Measurements from ENCODE around the gene CCDC89. TPM values are rescaled to one million over a fixed set of nuclear protein-coding genes. Genes with fewer than 3 reads are reported as not detected.

Gene CCDC89
- total and polyA plus RNA-seq, 7 donors = 0.46 to 3.0 (median 1.3) TPM; not detected in 1

GRCh38 chr11:85723088-85723487 lies 37.1 kb upstream of the CCDC89 start:
- H3K4me1 ChIP-seq = peaks cover 0 to 9% (median 0%) of the 10 kb centered on the region in 4 donors
- no peaks in the 10 kb centered on the region for H3K36me3 ChIP-seq
- no peak for DNase-seq
- TF ChIP-seq POLR2A (IDR thresholded peaks at IDR 0.05) (no peak), EP300 (IDR thresholded peaks at IDR 0.05) (no peak), POLR2AphosphoS5 (IDR thresholded peaks at IDR 0.05) (no peak), CTCF (IDR thresholded peaks at IDR 0.05) (no peak)
- no peaks in the 10 kb centered on the region for H3K27me3 ChIP-seq
- 77 to 88% methylated on average over 5 of the region's 5 CpGs for WGBS, 2 donors
- H3K4me3 ChIP-seq = no peak overlapping the region
- intact Hi-C loops (cut with DNase I) = no loop called here
- H3K27ac ChIP-seq = no peak overlapping the region
- H3K9me3 ChIP-seq = no peaks in the 10 kb centered on the region

GRCh38 chr11:85721191-85721590 lies 35.2 kb upstream of the CCDC89 start:
- intact Hi-C loops (cut with DNase I) = no loop called here
- H3K36me3 ChIP-seq = no peaks in the 10 kb centered on the region
- DNase-seq = no peak
- no peak overlapping the region for H3K4me3 ChIP-seq
- no peaks in the 10 kb centered on the region for H3K27me3 ChIP-seq
- no peaks in the 10 kb centered on the region for H3K9me3 ChIP-seq
- 86 to 93% methylated on average over 3 of the region's 3 CpGs for WGBS, 2 donors
- H3K4me1 ChIP-seq = peaks cover 0 to 9% (median 0%) of the 10 kb centered on the region in 4 donors
- TF ChIP-seq EP300 (IDR thresholded peaks at IDR 0.05) = no peak
- TF ChIP-seq CTCF (IDR thresholded peaks at IDR 0.05) = no peak
- TF ChIP-seq POLR2AphosphoS5 (IDR thresholded peaks at IDR 0.05) = no peak
- TF ChIP-seq POLR2A (IDR thresholded peaks at IDR 0.05) = no peak
- no peak overlapping the region for H3K27ac ChIP-seq

- Histone ChIP-seq H3K36me3 (no peaks in the 10 kb centered on the region), H3K9me3 (no peaks in the 10 kb centered on the region), H3K4me3 (peak overlapping the region in 3 of 4 donors; percentile 11 to 14 (median 12)), H3K27ac (peak overlapping the region in 3 of 4 donors; percentile 25 to 34 (median 33)), H3K27me3 (no peaks in the 10 kb centered on the region), H3K4me1 (peaks cover 0 to 9% (median 0%) of the 10 kb centered on the region in 4 donors)
- peak; percentile 66 for DNase-seq
- 83% methylated on average over 10 of the region's 10 CpGs for WGBS, 2 donors
- TF ChIP-seq CTCF (IDR thresholded peaks at IDR 0.05) (no peak), POLR2A (IDR thresholded peaks at IDR 0.05) (no peak), POLR2AphosphoS5 (IDR thresholded peaks at IDR 0.05) (peak in 3 of 4 donors; percentile 21 to 46 (median 27)), EP300 (IDR thresholded peaks at IDR 0.05) (peak in 1 of 4 donors; percentile 5)
- intact Hi-C loops (cut with DNase I) = no loop called here
Measured at GRCh38 chr11:85718991-85719807, 33.2 kb upstream of the CCDC89 start.

- no peaks in the 10 kb centered on the region for H3K36me3 ChIP-seq
- H3K9me3 ChIP-seq = no peaks in the 10 kb centered on the region
- peak overlapping the region in 3 of 4 donors; percentile 25 to 34 (median 33) for H3K27ac ChIP-seq
- no peak for TF ChIP-seq EP300 (IDR thresholded peaks at IDR 0.05)
- no peak for TF ChIP-seq CTCF (IDR thresholded peaks at IDR 0.05)
- no peak for TF ChIP-seq POLR2A (IDR thresholded peaks at IDR 0.05)
- TF ChIP-seq POLR2AphosphoS5 (IDR thresholded peaks at IDR 0.05) = no peak
- no peaks in the 10 kb centered on the region for H3K27me3 ChIP-seq
- peaks cover 0 to 9% (median 0%) of the 10 kb centered on the region in 4 donors for H3K4me1 ChIP-seq
- peak overlapping the region in 3 of 4 donors; percentile 11 to 14 (median 12) for H3K4me3 ChIP-seq
- DNase-seq = no peak
- WGBS, 2 donors = 76 to 83% methylated on average over 7 of the region's 7 CpGs
- intact Hi-C loops (cut with DNase I) = no loop called here
Measured at GRCh38 chr11:85718126-85718943, 32.3 kb upstream of the CCDC89 start.

All from sigmoid colon (tissue), 7 donors.